Measurements from ENCODE around the gene ADAMTS7.
"Not testable (repeated sequence)": the region's sequence is repeated elsewhere in the genome, so short reads cannot be mapped to it uniquely, and the experiment has no call there.

The ADAMTS7 gene

GRCh38 chr15:78779975-78780374 is 31.3 kb downstream of the ADAMTS7 start:
- DNase-seq = not testable (repeated sequence)

DNA sequence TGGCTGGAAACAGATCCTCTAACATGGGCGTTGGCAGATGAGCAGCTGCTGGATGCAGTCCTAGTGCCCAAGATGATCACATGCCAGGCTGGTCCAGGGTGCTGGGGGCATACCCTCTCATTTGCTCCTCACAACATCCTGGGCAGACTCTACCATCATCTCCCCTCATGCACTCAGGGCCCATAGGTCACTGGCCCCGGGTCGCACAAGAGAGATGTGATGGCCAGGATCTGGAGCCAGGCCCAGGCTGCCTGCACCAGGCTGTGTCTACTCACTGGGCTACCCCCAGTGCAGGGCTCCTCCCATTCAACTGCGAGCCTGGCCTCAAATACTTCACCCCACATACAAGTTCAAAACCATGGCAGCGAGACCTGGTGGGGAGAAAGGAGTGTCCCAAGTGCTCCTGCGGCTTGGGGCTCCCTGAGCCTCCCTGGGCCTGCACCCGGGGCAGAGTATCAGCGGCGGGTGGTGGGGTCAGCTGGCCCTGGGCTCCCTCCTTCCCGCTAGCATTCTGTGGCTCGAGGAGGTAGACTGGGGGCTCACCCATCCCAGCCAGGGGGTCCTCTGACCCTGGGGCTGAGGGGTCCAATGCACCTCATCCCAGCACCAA is 32.0 kb downstream of the ADAMTS7 start:
- DNase-seq = peak in 1 of 56 donors; percentile 13

- DNase-seq = no peak
Observed at GRCh38 chr15:78778422-78778821, 32.8 kb downstream of the ADAMTS7 start.

- peak in 34 of 56 donors; percentile 8 to 69 (median 32) for DNase-seq
Observed at GRCh38 chr15:78777953-78778345, 33.3 kb downstream of the ADAMTS7 start.

GRCh38 chr15:78777290-78777952 is 33.8 kb downstream of the ADAMTS7 start:
- DNase-seq = not testable (repeated sequence)

GRCh38 chr15:78776046-78776925 is 35.0 kb downstream of the ADAMTS7 start:
- DNase-seq = not testable (repeated sequence)

- DNase-seq = no peak
Observed at GRCh38 chr15:78775472-78775871, 35.8 kb downstream of the ADAMTS7 start.

DNA sequence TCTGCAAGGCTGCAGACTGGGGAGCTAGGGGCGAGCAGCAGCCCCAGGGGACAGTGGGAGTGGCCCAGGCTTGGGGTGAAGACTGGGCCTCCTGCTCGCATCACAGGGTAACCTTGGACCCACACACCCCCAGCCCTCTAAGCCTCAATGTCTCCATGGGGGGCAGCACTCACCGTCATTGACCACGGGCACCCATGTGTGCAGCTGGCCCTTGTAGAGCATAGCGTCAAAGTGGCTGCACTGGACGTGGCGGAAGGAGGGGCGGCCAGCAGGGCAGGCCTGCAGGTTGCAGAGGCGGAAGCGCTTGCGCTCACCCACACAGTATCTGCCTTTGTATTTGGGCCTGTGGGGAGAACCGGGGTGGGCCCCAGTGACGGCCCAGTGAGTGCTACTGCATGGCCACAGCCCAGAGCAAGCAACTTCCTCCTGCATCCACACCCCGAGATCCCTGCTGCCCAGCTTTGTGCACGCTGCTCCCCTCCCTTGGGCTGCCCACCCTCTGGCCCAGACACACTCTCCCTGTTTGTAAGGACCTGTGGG is 36.7 kb downstream of the ADAMTS7 start:
- DNase-seq = not testable (repeated sequence)

GRCh38 chr15:78773765-78774450 is 37.4 kb downstream of the ADAMTS7 start:
- DNase-seq = not testable (repeated sequence)

GRCh38 chr15:78772738-78773137 is 38.5 kb downstream of the ADAMTS7 start:
- no peak for DNase-seq

GRCh38 chr15:78771436-78772000 is 39.7 kb downstream of the ADAMTS7 start:
- not testable (repeated sequence) for DNase-seq

DNA sequence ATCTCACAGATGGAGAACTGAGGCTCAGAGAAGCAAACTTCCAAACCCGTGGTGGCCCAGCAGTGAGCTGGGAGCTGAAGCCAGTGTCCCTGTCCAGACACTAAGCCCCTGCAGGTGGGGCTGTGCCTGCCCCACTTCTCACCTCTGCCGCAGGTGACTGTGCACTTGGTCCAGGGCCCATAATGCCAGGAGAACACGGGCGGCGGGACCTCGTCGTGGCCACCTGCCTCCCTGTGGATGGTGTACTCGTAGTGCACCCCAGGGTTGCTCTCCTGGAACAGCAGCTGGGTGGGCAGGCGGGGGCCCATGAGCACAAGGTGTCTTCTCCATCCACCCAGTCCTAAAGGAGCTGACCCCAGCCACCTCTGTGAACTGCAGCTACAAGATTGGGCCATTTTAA is 40.2 kb downstream of the ADAMTS7 start:
- not testable (repeated sequence) for DNase-seq

GRCh38 chr15:78769473-78770225 is 41.6 kb downstream of the ADAMTS7 start:
- not testable (repeated sequence) for DNase-seq

DNA sequence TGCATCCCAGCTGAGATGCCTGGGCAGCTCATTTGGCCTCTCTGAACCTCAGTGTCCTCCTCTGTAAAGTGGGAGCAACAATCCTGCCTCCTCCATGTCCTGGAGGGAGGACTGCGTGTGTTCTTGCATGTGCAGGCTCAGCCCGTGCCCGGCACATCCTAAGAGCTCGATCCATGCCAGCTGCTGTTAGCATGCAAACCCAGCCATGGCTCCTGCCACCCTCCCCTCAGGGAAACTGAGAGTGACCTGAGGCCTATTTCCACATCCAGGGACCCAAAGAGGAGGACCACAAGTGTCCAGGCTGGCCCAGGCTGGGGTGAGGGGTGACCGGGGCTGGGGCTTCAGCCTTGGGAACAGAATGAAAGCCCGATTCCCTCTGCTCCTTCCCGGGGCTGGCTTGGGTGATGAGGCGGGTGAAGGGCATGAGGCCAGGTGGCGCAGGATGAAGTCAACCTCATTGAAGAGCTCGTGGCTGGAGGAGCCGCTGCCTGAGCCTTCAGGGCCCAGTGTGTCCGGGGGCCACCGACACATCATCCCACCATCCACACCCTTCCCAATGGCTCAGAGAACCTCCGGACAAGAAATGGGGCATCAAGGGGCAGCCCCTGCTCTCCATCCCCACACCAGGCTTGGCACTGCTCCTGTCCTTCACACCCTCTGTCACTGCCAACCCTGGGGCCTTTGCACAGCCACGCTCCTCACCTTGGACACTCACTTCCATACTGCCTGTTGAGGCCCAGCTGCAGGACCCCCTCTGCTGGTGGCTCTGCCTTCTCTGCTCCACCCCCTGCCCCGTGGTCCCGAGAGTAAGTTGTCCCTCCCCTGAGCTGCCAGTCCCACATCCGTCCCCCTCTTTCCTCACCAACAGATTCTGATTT is 42.5 kb downstream of the ADAMTS7 start:
- no peak for DNase-seq

DNA sequence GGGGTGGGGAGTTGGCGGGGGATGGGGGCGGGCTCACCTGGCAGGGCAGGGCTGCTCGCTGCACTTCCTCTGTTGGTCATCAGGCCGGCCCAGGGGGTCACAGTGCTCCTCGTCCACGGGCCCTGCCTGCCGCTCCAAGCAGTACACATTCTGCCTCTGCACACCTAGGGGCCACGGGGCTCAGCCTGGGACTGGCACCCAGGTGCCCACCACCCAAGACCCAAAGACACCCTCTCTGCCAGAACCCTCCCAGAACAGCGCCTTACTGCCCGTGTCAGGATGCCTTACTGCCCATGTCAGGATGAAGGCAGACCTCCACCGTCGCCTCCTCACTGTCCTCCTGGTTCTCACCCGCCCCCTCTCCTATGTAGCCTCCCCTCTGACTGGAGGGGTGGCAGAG is 43.2 kb downstream of the ADAMTS7 start:
- no peak for DNase-seq

DNA sequence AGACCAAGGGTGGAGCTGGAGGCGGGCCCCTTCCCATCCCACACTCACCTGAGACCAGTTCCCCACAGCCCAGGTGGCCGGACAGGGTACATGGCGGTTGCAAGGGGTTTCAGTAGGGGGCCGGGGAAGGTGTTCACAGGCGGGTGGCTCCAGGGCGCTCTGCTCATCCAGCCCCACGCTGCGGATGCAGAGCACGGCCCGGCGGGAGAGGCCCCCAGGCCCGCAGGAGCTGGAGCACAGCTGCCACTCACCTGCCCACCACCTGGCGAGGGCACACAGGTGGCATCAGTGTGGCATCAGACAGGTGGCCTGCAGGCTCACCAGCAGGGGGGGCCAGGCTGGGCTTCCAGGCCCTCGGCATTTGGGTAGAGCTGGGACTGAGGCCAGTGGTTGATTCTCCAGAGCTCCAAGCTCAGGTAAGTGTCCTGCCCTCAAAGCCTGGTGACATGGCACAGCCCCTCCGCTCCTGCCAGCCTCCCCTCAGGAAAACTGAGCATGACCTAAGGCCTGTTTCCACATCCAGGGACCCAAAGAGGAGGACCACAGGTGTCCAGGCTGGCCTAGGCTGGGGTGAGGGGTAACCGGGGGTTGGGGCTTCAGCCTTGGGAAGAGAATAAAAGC is 43.8 kb downstream of the ADAMTS7 start:
- no peak for DNase-seq

DNA sequence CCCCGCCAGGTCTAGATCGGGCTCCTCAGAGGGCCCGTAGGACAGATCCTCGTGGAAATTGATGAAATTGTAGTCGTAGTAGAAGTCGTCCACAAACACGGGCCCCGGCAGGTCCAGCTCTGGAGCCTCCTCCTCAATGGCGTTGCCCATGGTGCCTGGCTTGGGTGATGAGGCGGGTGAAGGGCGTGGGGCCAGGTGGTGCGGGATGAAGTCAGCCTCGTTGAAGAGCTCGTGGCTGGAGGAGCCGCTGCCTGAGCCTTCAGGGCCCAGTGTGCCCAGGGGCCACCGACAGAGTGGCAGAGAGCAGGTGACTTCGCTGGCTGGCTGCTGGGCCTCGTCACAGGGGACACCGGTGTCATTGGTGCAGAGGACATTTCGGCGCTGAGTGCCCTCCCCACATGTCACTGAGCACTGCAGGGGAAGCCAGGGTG is 44.6 kb downstream of the ADAMTS7 start:
- DNase-seq = not testable (repeated sequence)

- no peak for DNase-seq
Observed at GRCh38 chr15:78766041-78766440, 45.2 kb downstream of the ADAMTS7 start.
